Stimulated activated CD8-positive, alpha-beta memory T cell treated with anti-CD3 and anti-CD28 coated beads, Interleukin-12 subunit alpha, Interleukin-12 subunit beta, amount 100 ng/mL, for 24 hours (primary cell): ENCODE results near the gene EPHB1.

ENCODE experiments used
- DNase-seq: peaks from one replicate; pipeline ENCODE4 v3.0.0-alpha.2; 2020; ENCODE audit errors: extremely low read depth

EPHB1 gene

DNA sequence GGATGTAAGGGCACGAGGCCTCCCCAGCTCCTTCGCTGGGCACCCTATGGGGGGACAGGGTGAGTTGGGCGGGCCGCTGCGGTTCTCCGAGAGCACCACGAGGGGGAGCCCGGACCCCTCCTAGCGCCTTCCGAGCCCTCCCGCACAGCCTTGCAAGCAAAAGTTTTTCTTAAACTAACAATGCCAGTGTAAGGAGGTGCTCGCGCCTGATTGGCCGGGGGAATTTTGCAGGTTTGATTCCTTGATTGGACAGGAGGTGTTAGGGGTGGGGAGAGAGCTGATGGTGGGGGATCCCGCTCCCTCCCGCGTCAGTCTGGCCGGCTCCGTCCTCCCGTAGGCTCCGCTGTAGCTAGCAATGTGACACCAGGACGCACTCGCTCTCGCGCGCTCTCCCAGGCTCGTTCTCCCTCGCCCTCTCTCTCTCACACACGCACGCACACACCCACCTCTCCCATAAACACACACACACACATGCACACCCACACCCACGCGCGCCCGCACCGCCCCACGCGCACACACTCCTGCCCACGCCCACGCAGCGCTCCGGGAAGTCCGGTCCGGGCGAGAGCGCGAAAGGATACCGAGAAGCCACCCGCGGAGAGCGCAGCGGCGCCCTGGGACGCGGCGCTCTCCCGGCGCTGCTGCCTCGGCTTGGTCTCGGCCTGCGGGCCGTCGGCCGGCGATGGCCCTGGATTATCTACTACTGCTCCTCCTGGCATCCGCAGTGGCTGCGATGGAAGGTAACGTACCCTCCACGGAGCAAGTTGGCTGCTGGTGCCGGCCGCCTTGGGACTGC, at the start of gene EPHB1:
EPHB1 (plus strand) TSS at position 311 of the 796 bp plus-strand sequence.
- DNase-seq: no peak

- DNase-seq: no peak
These were observed 46.4 kb upstream of the EPHB1 start for GRCh38 chr3:134748698-134749097.

DNA sequence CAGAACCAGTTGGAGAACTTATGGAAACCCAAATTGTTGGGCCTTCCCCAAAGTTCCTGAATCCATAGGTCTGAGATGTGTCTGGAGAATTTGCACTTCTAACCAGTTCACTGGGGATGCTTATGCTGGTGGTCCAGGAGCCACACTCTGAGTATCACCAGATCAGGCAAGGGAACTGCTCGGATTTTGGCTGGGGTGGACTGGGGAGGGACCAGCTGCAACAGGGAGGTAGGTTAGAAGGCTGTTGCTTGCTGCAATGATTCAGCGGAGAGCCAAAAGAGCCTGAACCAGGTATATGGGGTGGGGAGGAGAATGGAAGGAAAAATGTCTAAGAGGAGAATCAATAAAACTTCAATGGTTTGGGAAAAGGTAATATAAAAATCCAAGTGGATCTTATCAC, 45.9 kb upstream of the EPHB1 start:
- no peak for DNase-seq

DNA sequence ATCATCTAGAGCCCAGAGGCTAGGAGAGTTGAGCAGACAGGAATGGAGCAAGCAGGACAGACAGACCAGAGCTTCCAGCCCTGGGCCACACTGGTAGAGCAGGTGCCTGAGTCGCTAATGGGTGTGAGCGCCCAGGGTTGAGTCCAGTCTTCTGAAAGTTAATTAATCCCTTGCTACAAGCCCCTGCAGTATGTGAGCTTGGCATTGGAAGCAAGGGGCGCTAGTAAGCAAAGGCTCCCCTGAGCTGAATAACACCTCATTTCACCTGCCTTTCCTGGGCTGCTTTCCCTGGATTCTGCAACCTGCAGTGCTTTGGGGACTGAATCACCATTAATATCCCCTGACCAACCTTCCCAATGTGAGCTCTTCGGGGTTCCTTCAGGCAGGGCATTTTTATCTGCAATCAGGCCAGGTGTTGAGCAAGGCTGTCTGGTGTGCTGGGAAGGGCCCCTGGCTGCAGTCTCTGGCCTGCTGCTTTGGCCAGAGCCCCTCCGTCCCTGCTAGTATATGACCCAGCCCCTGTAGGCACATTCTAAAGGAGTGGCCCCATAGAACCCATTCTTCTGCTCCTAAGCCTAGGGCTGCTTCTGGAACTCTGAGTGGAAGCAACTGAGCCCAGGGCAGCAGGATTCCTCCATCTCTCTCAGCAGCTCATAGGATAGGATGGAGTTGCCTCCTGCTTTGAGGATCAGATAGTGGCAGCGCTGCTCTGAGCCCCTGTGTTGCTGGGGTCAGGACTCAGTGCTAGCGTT, 45.1 kb upstream of the EPHB1 start:
- no peak for DNase-seq

GRCh38 chr3:134751831-134752230, 43.2 kb upstream of the EPHB1 start:
- no peak for DNase-seq

DNA sequence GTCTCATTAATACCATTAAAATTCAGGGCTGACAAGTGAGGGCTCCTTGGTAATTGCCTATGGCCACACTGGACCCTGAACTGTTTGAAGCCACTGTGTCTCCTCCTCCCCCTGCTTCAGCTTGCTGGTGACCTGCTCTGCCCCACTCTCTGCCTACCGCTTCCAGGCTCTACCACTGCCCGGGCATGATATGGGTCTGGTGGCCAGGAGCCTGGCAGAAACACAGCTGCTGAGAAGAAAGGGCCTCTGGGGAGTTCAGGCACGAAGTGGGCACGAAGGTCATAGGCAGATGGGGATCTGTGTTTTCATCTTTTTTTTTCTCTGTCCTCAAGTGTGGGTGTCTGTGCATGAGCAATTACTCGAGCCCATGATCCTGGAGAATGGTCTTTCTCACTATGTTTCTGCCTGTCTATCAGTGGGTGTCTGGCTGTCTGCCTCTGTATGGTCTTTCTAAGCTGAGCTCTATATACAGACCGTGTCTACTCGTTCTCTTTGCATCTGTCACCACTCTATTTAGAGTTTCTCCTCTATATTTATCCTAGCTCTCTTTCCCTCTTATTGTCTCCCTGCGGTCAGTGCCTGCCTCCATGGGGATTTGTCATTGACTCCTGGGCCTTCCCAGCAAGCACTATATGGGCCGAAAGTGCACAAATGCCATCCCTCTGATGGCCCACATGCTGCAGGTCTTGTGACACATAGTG, 42.1 kb upstream of the EPHB1 start:
- DNase-seq: no peak

GRCh38 chr3:134753999-134754742, 40.9 kb upstream of the EPHB1 start:
- DNase-seq: no peak

DNA sequence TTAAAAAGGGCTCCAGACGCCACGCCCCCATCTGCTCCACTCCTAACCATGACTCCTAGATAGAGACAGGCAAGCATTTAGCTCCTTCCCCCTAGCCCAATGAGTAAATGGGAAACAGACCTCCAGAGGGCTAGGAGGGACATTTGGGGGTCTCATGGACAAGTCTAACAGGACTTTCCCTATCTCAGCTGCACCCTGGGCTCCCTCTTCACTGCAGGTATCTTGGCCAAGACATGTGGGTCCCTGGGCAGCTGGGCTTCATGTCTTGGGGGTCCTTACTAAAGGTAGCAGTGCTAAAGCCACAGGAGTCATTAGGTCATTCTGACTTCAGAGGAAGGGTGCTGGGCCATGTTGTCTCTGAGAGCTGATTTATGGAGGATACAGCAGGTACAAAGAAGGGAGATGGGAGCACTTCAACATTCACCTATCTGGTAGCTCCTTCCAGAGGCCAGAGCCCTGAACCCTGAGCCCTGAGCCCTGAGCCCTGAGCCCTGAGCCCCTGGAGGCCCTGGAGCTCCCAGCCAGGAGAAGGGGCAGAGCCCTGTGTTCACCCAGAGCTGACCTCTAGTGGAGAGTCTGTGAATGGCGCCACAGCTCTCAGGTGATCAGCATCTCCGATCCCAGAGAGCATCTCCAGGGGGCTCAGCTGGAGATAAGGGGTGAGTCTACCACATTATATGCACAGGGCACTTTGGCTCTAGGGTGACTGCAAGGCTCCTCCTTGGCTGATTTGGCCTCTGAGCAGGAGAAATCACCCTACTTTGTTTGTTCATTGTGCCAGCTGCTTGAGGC, 40.1 kb upstream of the EPHB1 start:
- no peak for DNase-seq

DNA sequence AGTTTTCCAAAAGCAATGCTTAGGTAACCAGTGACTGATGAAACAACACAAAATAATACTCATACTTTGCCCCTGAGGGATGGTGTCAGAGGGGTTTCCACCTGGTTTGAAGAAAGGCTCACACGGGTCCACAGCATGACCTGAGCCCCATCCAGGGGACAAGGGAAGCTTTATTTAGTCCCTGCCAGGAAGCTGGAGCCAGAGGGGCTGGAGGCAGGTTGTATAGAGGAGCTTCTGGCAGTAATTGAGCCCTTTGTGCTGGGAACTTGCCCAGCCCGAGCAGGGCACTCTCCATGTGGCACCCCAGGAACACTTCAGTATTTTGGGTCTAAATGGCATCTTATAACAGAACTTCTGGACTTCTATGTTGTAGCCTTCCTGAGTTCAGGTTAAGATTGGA, 39.2 kb upstream of the EPHB1 start:
- DNase-seq: no peak

GRCh38 chr3:134757549-134758069, 37.5 kb upstream of the EPHB1 start:
- no peak for DNase-seq

GRCh38 chr3:134761213-134761612, 33.8 kb upstream of the EPHB1 start:
- no peak for DNase-seq

GRCh38 chr3:134762016-134762415, 33.0 kb upstream of the EPHB1 start:
- no peak for DNase-seq

GRCh38 chr3:134765468-134765867, 29.6 kb upstream of the EPHB1 start:
- no peak for DNase-seq

DNA sequence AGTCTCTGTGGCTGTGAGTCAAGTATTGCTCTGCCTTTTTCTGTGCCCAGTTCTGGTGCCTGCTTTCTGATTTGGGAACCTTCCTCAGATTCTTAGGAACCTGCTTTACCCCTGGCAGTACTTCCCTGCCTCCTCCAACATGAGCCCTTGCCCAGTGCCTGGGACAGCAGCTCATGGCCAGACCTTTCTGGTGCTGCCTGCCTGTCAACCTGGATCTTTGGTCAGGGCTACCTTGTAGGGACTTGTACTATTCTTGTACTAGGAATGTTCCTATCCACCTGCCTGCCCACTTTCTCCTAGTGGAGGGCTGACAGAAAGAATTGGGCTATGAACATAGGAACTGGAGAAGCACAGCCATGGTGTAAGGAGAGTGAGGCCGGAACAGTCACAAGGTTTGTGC, 28.8 kb upstream of the EPHB1 start:
- DNase-seq: no peak

DNA sequence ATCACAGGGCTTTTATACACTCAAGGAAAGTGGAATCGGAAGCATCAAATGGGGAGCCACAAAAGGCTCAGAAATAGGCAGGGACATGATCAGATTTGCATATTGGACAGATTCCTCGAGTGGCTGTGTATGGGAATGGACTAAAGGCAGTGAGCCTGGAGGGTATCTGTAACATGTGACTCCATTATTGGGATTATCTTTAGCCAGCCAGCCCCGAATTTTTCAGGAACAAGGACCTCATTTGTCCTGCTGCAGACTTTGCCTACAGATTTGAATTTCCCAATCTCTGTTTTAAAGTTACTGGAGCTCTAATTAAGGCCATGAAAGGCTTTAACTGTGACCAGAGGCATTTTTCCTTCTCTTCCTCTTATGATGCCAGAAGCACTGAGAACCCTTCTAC, 26.9 kb upstream of the EPHB1 start:
- no peak for DNase-seq

- DNase-seq: no peak
These were observed 26.2 kb upstream of the EPHB1 start for GRCh38 chr3:134768837-134769236.

GRCh38 chr3:134769287-134769868, 25.7 kb upstream of the EPHB1 start:
- DNase-seq: no peak

GRCh38 chr3:134772011-134772410, 23.0 kb upstream of the EPHB1 start:
- DNase-seq: no peak

- no peak for DNase-seq
These were observed 22.5 kb upstream of the EPHB1 start for GRCh38 chr3:134772591-134772990.

- no peak for DNase-seq
These were observed 19.2 kb upstream of the EPHB1 start for GRCh38 chr3:134775831-134776230.

- no peak for DNase-seq
These were observed 18.5 kb upstream of the EPHB1 start for GRCh38 chr3:134776518-134776917.
